A673 (cell line): Measurements from ENCODE around the gene C10orf90. TPM values are rescaled to one million over a fixed set of nuclear protein-coding genes. Genes with fewer than 3 reads are reported as not detected.

Source experiments
- BruUV-seq: library from RNA; stranded (reverse); fragments of 400-500 nt; replicated peaks from 2 replicates; lab custom pipeline; 2021; lab: Mats Ljungman, UMichigan
- CTCF ChIA-PET: fragments of 300-600 bp; sonication (Branson Sonifier 250); formaldehyde crosslinking; loops from one replicate; lab custom pipeline; 2022; ENCODE audit warnings: antibody characterized with exemption; lab: Charles Lee
- POLR2A ChIA-PET: fragments of 300-600 bp; sonication (Branson Sonifier 250); formaldehyde crosslinking; loops from one replicate; lab custom pipeline; 2022; ENCODE audit warnings: antibody characterized with exemption; ENCODE audit not compliant: low non-redundant PET; lab: Charles Lee
- DNase-seq: peaks from one replicate; pipeline ENCODE4 v3.0.0-alpha.2; 2015; ENCODE audit warnings: low spot score
- H3K27ac ChIP-seq: fragments of 200-600 bp; sonication (generic); 2 replicates; pipeline ENCODE4 v1.5.1; 2016; ENCODE audit warnings: mixed run types, low read depth, mild to moderate bottlenecking, mixed read lengths, antibody characterized with exemption, low read length; ENCODE audit not compliant: poor library complexity, severe bottlenecking
- H3K27me3 ChIP-seq: fragments of 200-600 bp; sonication (generic); replicated peaks from 2 replicates; pipeline ENCODE4 v1.6.1; 2017; ENCODE audit warnings: mixed run types, low read depth, mild to moderate bottlenecking, mixed read lengths, antibody characterized with exemption, low read length; ENCODE audit not compliant: insufficient read depth, poor library complexity
- H3K36me3 ChIP-seq: fragments of 200-600 bp; sonication (generic); 2 replicates; pipeline ENCODE4 v1.6.1; 2016; ENCODE audit warnings: mixed run types, mild to moderate bottlenecking, mixed read lengths, antibody characterized with exemption, low read length; ENCODE audit not compliant: insufficient read depth, poor library complexity, severe bottlenecking
- H3K4me1 ChIP-seq: fragments of 200-600 bp; sonication (generic); 2 replicates; pipeline ENCODE4 v1.6.1; 2017; ENCODE audit warnings: mixed run types, mild to moderate bottlenecking, mixed read lengths, antibody characterized with exemption, low read length; ENCODE audit not compliant: insufficient read depth, poor library complexity, severe bottlenecking
- H3K4me3 ChIP-seq: fragments of 200-600 bp; sonication (generic); 2 replicates; pipeline ENCODE4 v1.5.1; 2016; ENCODE audit warnings: low read depth, mixed run types, mild to moderate bottlenecking, mixed read lengths, low read length; ENCODE audit not compliant: poor library complexity, severe bottlenecking
- H3K9me3 ChIP-seq: fragments of 200-600 bp; sonication (generic); 2 replicates; pipeline ENCODE4 v1.6.1; 2016; ENCODE audit warnings: mixed run types, low read depth, mild to moderate bottlenecking, mixed read lengths, antibody characterized with exemption, low read length; ENCODE audit not compliant: poor library complexity, severe bottlenecking
- CTCF ChIP-seq: fragments of 300-800, 200-600 bp; sonication (generic); conservative IDR thresholded peaks from 2 replicates; pipeline ENCODE4 v1.5.1; 2017; ENCODE audit warnings: low read depth, mild to moderate bottlenecking, antibody characterized with exemption, low read length, moderate library complexity, mixed read lengths
- EZH2 ChIP-seq: fragments of 200-600 bp; sonication (generic); IDR thresholded peaks from 2 replicates; pipeline ENCODE4 v1.6.1; 2017; ENCODE audit warnings: borderline replicate concordance, low read depth, mild to moderate bottlenecking, mixed read lengths, antibody characterized with exemption, low read length; ENCODE audit not compliant: poor library complexity, severe bottlenecking
- intact Hi-C: fragments of 100-400 bp; cut with micrococcal nuclease; formaldehyde crosslinking; loops from one replicate; pipeline ENCODE4 v1.10.0; 2022; ENCODE audit not compliant: unreplicated experiment
- total RNA-seq: library from RNA; stranded (reverse); gene quantifications from 2 replicates; pipeline ENCODE4 v1.2.3, GENCODE V29; 2021

C10orf90 gene
- total RNA-seq, 1 experiment from 2014 or later: not detected

- intact Hi-C loops: no loop called here
- Histone ChIP-seq H3K27ac (no peak overlapping the region), H3K27me3 (no peaks in the 10 kb centered on the region), H3K9me3 (no peaks in the 10 kb centered on the region), H3K36me3 (no peaks in the 10 kb centered on the region), H3K4me3 (no peak overlapping the region), H3K4me1 (no peaks in the 10 kb centered on the region)
- DNase-seq: no peak
- ChIA-PET CTCF (no interaction called here), POLR2A (no interaction called here)
- TF ChIP-seq CTCF: no peak
- no peak for TF ChIP-seq EZH2
- BruUV-seq: no TSS peak
Observed at GRCh38 chr10:126669168-126669567, 1.3 kb downstream of the C10orf90 start.

- no peaks in the 10 kb centered on the region for H3K27me3 ChIP-seq
- intact Hi-C loops: no loop called here
- H3K4me1 ChIP-seq: no peaks in the 10 kb centered on the region
- TF ChIP-seq EZH2 (no peak), CTCF (no peak)
- ChIA-PET POLR2A (no interaction called here), CTCF (no interaction called here)
- H3K4me3 ChIP-seq: no peak overlapping the region
- no peak overlapping the region for H3K27ac ChIP-seq
- no peaks in the 10 kb centered on the region for H3K36me3 ChIP-seq
- DNase-seq: no peak
- BruUV-seq: no TSS peak
- H3K9me3 ChIP-seq: no peaks in the 10 kb centered on the region
Observed at GRCh38 chr10:126668505-126668904, 2.0 kb downstream of the C10orf90 start.

- TF ChIP-seq CTCF (no peak), EZH2 (no peak)
- ChIA-PET POLR2A (interaction anchor here (0.6 kb wide), 1 partner anchor 66 kb away, joined by 3 read pairs; no protein-coding TSS in a partner anchor), CTCF (no interaction called here)
- Histone ChIP-seq H3K4me3 (no peak overlapping the region), H3K4me1 (peaks cover 7% of the 10 kb centered on the region), H3K36me3 (no peaks in the 10 kb centered on the region), H3K27me3 (no peaks in the 10 kb centered on the region), H3K9me3 (no peaks in the 10 kb centered on the region), H3K27ac (no peak overlapping the region)
- intact Hi-C loops: no loop called here
- DNase-seq: no peak
- no TSS peak for BruUV-seq
Observed at GRCh38 chr10:126667568-126667967, 2.9 kb downstream of the C10orf90 start.
